Measurements from ENCODE around the gene TSPAN16. TPM values are rescaled to one million over a fixed set of nuclear protein-coding genes. Genes with fewer than 3 reads are reported as not detected.

Gene TSPAN16
- total and polyA plus RNA-seq, 8 donors, result 0.26 TPM; not detected in 7

DNA sequence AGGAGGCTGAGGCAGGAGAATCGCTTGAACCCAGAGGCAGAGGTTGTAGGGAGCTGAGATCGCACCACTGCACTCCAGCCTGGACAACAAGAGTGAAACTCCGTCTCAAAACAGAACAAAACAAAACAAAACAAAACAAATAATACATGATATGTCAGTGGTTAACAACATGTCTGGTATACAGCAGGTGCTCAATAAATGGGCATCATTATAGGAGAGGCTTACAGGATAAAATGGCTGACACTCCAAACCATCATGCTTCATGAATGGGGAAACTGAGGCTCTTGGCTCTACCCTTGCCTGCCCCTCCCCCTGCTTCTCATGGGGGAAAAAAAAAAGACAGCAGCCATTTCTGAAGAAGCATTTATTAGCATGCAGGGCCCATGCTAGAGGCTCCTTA is 46.5 kb downstream of the TSPAN16 start:
- Histone ChIP-seq H3K36me3 (peaks cover 0 to 6% of the 10 kb centered on the region in 2 donors), H3K4me3 (no peak overlapping the region), H3K9me3 (no peaks in the 10 kb centered on the region), H3K4me1 (peaks cover 21 to 55% of the 10 kb centered on the region in 2 donors), H3K27me3 (no peaks in the 10 kb centered on the region), H3K27ac (no peak overlapping the region)
- intact Hi-C loops (cut with DNase I), result no loop called here
- no peak for DNase-seq
- ATAC-seq, result no peak
- TF ChIP-seq, protein P1, sequence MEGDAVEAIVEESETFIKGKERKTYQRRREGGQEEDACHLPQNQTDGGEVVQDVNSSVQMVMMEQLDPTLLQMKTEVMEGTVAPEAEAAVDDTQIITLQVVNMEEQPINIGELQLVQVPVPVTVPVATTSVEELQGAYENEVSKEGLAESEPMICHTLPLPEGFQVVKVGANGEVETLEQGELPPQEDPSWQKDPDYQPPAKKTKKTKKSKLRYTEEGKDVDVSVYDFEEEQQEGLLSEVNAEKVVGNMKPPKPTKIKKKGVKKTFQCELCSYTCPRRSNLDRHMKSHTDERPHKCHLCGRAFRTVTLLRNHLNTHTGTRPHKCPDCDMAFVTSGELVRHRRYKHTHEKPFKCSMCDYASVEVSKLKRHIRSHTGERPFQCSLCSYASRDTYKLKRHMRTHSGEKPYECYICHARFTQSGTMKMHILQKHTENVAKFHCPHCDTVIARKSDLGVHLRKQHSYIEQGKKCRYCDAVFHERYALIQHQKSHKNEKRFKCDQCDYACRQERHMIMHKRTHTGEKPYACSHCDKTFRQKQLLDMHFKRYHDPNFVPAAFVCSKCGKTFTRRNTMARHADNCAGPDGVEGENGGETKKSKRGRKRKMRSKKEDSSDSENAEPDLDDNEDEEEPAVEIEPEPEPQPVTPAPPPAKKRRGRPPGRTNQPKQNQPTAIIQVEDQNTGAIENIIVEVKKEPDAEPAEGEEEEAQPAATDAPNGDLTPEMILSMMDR (IDR thresholded peaks at IDR 0.05), result no peak

DNA sequence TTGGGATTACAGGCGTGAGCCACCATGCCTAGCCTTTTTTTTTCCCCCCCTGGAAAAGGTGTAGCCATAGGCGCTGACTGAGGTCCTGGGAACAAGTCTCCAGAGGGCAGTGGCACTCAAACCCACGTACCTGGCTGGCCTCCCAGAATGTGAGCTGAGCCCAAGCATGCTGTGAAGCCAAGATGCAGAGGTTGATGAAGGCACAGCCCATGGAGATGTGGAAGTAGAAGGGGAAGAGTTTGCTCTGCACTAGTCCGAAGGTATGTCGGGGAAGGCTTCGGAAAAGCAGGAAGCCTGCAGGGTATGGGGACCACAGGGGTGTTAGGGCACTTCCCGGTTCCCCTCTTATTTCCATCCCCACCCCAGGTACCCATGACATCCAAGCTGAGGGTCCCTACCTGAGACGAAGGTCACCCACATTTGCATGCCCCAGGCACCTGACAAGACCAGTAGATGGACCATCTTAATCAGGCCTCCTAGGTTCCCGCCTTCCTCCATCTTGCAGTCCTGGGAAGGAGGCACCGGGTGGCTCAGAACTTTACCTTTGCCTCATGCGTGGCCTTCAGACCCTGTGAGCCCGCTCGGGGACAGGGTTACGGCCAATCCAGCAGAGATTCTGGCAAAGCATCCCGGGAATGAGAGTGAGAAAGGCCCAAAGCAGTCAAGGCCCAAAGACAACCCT is 49.3 kb downstream of the TSPAN16 start:
- H3K27ac ChIP-seq, result peak overlapping the region in 1 of 2 donors; percentile 84
- intact Hi-C loops (cut with DNase I), result no loop called here
- TF ChIP-seq, protein P1 (IDR thresholded peaks at IDR 0.05), result no peak
- no peak for DNase-seq
- H3K27me3 ChIP-seq, result no peaks in the 10 kb centered on the region
- peaks cover 16 to 33% of the 10 kb centered on the region in 2 donors for H3K4me1 ChIP-seq
- H3K9me3 ChIP-seq, result peaks cover 0 to 7% of the 10 kb centered on the region in 2 donors
- ATAC-seq, result no peak
- H3K4me3 ChIP-seq, result peak overlapping the region; percentile 67 to 69
- H3K36me3 ChIP-seq, result peaks cover 0 to 6% of the 10 kb centered on the region in 2 donors

DNA sequence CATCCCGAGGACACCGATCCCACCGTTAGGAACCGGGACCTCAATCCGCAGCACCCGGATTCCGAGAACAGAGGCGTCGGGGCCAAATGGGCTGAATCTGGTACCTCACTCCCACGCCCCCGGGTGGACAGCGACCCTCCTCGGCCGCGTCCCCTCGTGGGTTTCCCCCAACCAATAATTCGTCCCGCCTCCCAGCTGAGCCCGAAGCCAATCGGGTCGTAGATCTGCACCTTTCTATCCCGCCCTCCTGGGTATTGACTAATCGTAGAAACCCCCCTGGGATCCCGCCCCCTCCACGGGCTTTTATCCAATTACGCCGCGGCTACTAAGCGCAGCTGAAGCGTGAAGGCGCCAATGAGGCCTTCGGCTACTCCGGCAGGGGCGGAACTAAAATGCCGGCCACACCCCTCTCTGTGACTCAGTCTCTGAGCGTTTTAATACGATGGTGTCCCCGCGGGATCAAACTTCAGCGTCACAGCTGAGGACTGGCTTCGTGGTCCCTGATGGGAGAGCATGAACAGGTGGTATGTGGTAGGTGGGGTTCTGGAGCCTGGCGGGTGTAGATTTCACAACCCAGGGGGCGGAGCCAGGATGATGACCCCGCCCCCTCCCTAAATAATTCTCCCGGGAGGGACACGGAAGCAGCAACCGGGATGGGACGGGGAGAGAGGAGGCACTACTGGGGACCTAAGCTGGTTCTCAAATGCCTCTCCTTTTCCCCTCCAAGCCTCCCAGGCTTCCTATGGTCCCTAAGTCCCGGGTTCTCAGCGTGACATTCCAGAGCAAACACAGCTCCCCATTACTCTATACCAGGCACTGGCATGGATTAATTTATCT is 50.4 kb downstream of the TSPAN16 start, which contains the start of the genes CCDC159 and TMEM205:
Gene CCDC159, plus strand, starts transcription at position 416 of the 837 bp plus-strand sequence. Its CDS starts 88 bp downstream, at position 504.
Gene TMEM205, minus strand, starts transcription at position 165 of the 837 bp plus-strand sequence. CDS start 649 bp downstream, outside the sequence.
- Histone ChIP-seq H3K27me3 (no peaks in the 10 kb centered on the region), H3K9me3 (peaks cover 0 to 7% of the 10 kb centered on the region in 2 donors), H3K4me1 (peaks cover 16 to 33% of the 10 kb centered on the region in 2 donors), H3K36me3 (peaks cover 0 to 6% of the 10 kb centered on the region in 2 donors), H3K4me3 (peak within 1 kb of the TSS; percentile 67 to 69), H3K27ac (peak within 1 kb of the TSS; percentile 84 to 88)
- DNase-seq (peak; percentile 95 to 99 (median 98)), ATAC-seq (peak; percentile 94)
- intact Hi-C loops (cut with DNase I), result no loop called here
- TF ChIP-seq, protein P1 (IDR thresholded peaks at IDR 0.05), result no peak

DNA sequence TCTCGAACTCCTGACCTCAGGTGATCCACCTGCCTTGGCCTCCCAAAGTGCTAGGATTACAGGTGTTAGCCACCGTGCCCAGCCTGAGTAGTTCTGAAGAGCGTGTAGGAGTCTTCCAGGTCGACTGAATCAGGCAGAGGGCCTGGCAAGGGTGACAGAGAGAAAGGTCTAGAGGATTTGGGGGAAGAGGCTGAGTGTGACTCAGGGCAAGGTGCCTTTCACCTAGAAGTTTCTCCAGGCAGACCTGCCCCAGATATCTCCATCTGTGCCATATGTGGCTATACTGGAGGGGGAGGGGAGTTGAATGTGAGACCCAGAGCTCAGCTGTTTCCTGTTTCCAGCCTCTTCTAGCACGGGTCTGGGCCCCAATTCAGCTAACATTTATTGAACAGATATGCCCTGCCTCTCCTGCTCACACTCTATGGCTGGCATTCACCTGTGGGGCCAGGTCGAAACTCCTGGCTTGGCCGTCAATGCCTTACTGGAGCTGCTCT is 51.6 kb downstream of the TSPAN16 start:
- ATAC-seq, result no peak
- intact Hi-C loops (cut with DNase I), result no loop called here
- no peaks in the 10 kb centered on the region for H3K27me3 ChIP-seq
- TF ChIP-seq, protein P1 (IDR thresholded peaks at IDR 0.05), result no peak
- H3K36me3 ChIP-seq, result peaks cover 0 to 3% of the 10 kb centered on the region in 2 donors
- peaks cover 0 to 7% of the 10 kb centered on the region in 2 donors for H3K9me3 ChIP-seq
- H3K4me3 ChIP-seq, result no peak overlapping the region
- no peak for DNase-seq
- H3K4me1 ChIP-seq, result peaks cover 16 to 33% of the 10 kb centered on the region in 2 donors
- peak overlapping the region in 1 of 2 donors; percentile 84 for H3K27ac ChIP-seq
